ENCODE results near the gene TRIM66.

TRIM66 gene

GRCh38 chr11:8642196-8642841 lies 40.1 kb downstream of the TRIM66 start:
- Histone ChIP-seq H3K27me3 (replicated peaks; ENCODE audit: control insufficient read depth, insufficient read depth, low read length, poor library complexity, severe bottlenecking) (no peaks in the 10 kb centered on the region), H3K9me3 (ENCODE audit: control insufficient read depth, low read length) (no peaks in the 10 kb centered on the region), H3K4me3 (ENCODE audit: insufficient read depth, low read depth, low read length, poor library complexity, severe bottlenecking) (no peak overlapping the region), H3K27ac (ENCODE audit: insufficient read depth, low read length, poor library complexity, severe bottlenecking) (no peak overlapping the region), H3K36me3 (ENCODE audit: control insufficient read depth, insufficient read depth, low read length) (peaks cover 50% of the 10 kb centered on the region), H3K4me1 (ENCODE audit: control insufficient read depth, insufficient read depth, low read length, poor library complexity, severe bottlenecking) (no peaks in the 10 kb centered on the region)
- no peak for DNase-seq

- no peaks in the 10 kb centered on the region for H3K27me3 ChIP-seq (replicated peaks; ENCODE audit: control insufficient read depth, insufficient read depth, low read length, poor library complexity, severe bottlenecking)
- no peak for DNase-seq
- peaks cover 54% of the 10 kb centered on the region for H3K36me3 ChIP-seq (ENCODE audit: control insufficient read depth, insufficient read depth, low read length)
- H3K9me3 ChIP-seq (ENCODE audit: control insufficient read depth, low read length): peaks cover 4% of the 10 kb centered on the region
- H3K27ac ChIP-seq (ENCODE audit: insufficient read depth, low read length, poor library complexity, severe bottlenecking): no peak overlapping the region
- no peak overlapping the region for H3K4me3 ChIP-seq (ENCODE audit: insufficient read depth, low read depth, low read length, poor library complexity, severe bottlenecking)
- no peaks in the 10 kb centered on the region for H3K4me1 ChIP-seq (ENCODE audit: control insufficient read depth, insufficient read depth, low read length, poor library complexity, severe bottlenecking)
Observed at GRCh38 chr11:8641332-8641731, 41.1 kb downstream of the TRIM66 start.

- Histone ChIP-seq H3K27me3 (replicated peaks; ENCODE audit: control insufficient read depth, insufficient read depth, low read length, poor library complexity, severe bottlenecking) (no peaks in the 10 kb centered on the region), H3K4me1 (ENCODE audit: control insufficient read depth, insufficient read depth, low read length, poor library complexity, severe bottlenecking) (no peaks in the 10 kb centered on the region), H3K4me3 (ENCODE audit: insufficient read depth, low read depth, low read length, poor library complexity, severe bottlenecking) (no peak overlapping the region), H3K36me3 (ENCODE audit: control insufficient read depth, insufficient read depth, low read length) (peaks cover 52% of the 10 kb centered on the region), H3K27ac (ENCODE audit: insufficient read depth, low read length, poor library complexity, severe bottlenecking) (no peak overlapping the region), H3K9me3 (ENCODE audit: control insufficient read depth, low read length) (peaks cover 4% of the 10 kb centered on the region)
- no peak for DNase-seq
Observed at GRCh38 chr11:8640267-8640906, 42.1 kb downstream of the TRIM66 start.

GRCh38 chr11:8639655-8640054 lies 42.8 kb downstream of the TRIM66 start:
- H3K4me3 ChIP-seq (ENCODE audit: insufficient read depth, low read depth, low read length, poor library complexity, severe bottlenecking): no peak overlapping the region
- H3K27me3 ChIP-seq (replicated peaks; ENCODE audit: control insufficient read depth, insufficient read depth, low read length, poor library complexity, severe bottlenecking): no peaks in the 10 kb centered on the region
- H3K36me3 ChIP-seq (ENCODE audit: control insufficient read depth, insufficient read depth, low read length): peaks cover 53% of the 10 kb centered on the region
- H3K27ac ChIP-seq (ENCODE audit: insufficient read depth, low read length, poor library complexity, severe bottlenecking): no peak overlapping the region
- no peaks in the 10 kb centered on the region for H3K4me1 ChIP-seq (ENCODE audit: control insufficient read depth, insufficient read depth, low read length, poor library complexity, severe bottlenecking)
- DNase-seq: no peak
- peaks cover 4% of the 10 kb centered on the region for H3K9me3 ChIP-seq (ENCODE audit: control insufficient read depth, low read length)

GRCh38 chr11:8638300-8638699 lies 44.2 kb downstream of the TRIM66 start:
- peaks cover 60% of the 10 kb centered on the region for H3K36me3 ChIP-seq (ENCODE audit: control insufficient read depth, insufficient read depth, low read length)
- DNase-seq: no peak
- peaks cover 4% of the 10 kb centered on the region for H3K9me3 ChIP-seq (ENCODE audit: control insufficient read depth, low read length)
- H3K27ac ChIP-seq (ENCODE audit: insufficient read depth, low read length, poor library complexity, severe bottlenecking): no peak overlapping the region
- no peak overlapping the region for H3K4me3 ChIP-seq (ENCODE audit: insufficient read depth, low read depth, low read length, poor library complexity, severe bottlenecking)
- no peaks in the 10 kb centered on the region for H3K4me1 ChIP-seq (ENCODE audit: control insufficient read depth, insufficient read depth, low read length, poor library complexity, severe bottlenecking)
- no peaks in the 10 kb centered on the region for H3K27me3 ChIP-seq (replicated peaks; ENCODE audit: control insufficient read depth, insufficient read depth, low read length, poor library complexity, severe bottlenecking)

GRCh38 chr11:8636127-8636526 lies 46.3 kb downstream of the TRIM66 start:
- H3K4me3 ChIP-seq (ENCODE audit: insufficient read depth, low read depth, low read length, poor library complexity, severe bottlenecking): no peak overlapping the region
- H3K4me1 ChIP-seq (ENCODE audit: control insufficient read depth, insufficient read depth, low read length, poor library complexity, severe bottlenecking): no peaks in the 10 kb centered on the region
- no peak for DNase-seq
- H3K27ac ChIP-seq (ENCODE audit: insufficient read depth, low read length, poor library complexity, severe bottlenecking): no peak overlapping the region
- H3K27me3 ChIP-seq (replicated peaks; ENCODE audit: control insufficient read depth, insufficient read depth, low read length, poor library complexity, severe bottlenecking): no peaks in the 10 kb centered on the region
- peaks cover 4% of the 10 kb centered on the region for H3K9me3 ChIP-seq (ENCODE audit: control insufficient read depth, low read length)
- H3K36me3 ChIP-seq (ENCODE audit: control insufficient read depth, insufficient read depth, low read length): peaks cover 53% of the 10 kb centered on the region

- no peak overlapping the region for H3K27ac ChIP-seq (ENCODE audit: insufficient read depth, low read length, poor library complexity, severe bottlenecking)
Observed at GRCh38 chr11:8634498-8634897, 48.0 kb downstream of the TRIM66 start.

GRCh38 chr11:8631395-8632118 lies 50.9 kb downstream of the TRIM66 start:
- no peaks in the 10 kb centered on the region for H3K4me1 ChIP-seq (ENCODE audit: control insufficient read depth, insufficient read depth, low read length, poor library complexity, severe bottlenecking)
- DNase-seq: no peak
- H3K27ac ChIP-seq (ENCODE audit: insufficient read depth, low read length, poor library complexity, severe bottlenecking): no peak overlapping the region
- H3K36me3 ChIP-seq (ENCODE audit: control insufficient read depth, insufficient read depth, low read length): peaks cover 23% of the 10 kb centered on the region
- peaks cover 1% of the 10 kb centered on the region for H3K9me3 ChIP-seq (ENCODE audit: control insufficient read depth, low read length)
- H3K27me3 ChIP-seq (replicated peaks; ENCODE audit: control insufficient read depth, insufficient read depth, low read length, poor library complexity, severe bottlenecking): no peaks in the 10 kb centered on the region
- no peak overlapping the region for H3K4me3 ChIP-seq (ENCODE audit: insufficient read depth, low read depth, low read length, poor library complexity, severe bottlenecking)

More at GRCh38 chr11:8634498-8634897, 48.0 kb downstream of the TRIM66 start:
- DNase-seq: no peak
- H3K36me3 ChIP-seq (ENCODE audit: control insufficient read depth, insufficient read depth, low read length): peaks cover 40% of the 10 kb centered on the region
- H3K4me3 ChIP-seq (ENCODE audit: insufficient read depth, low read depth, low read length, poor library complexity, severe bottlenecking): no peak overlapping the region
- H3K9me3 ChIP-seq (ENCODE audit: control insufficient read depth, low read length): peaks cover 4% of the 10 kb centered on the region
- no peaks in the 10 kb centered on the region for H3K27me3 ChIP-seq (replicated peaks; ENCODE audit: control insufficient read depth, insufficient read depth, low read length, poor library complexity, severe bottlenecking)
- H3K4me1 ChIP-seq (ENCODE audit: control insufficient read depth, insufficient read depth, low read length, poor library complexity, severe bottlenecking): no peaks in the 10 kb centered on the region

GRCh38 chr11:8624698-8625097 lies 57.8 kb downstream of the TRIM66 start:
- Histone ChIP-seq H3K27ac (ENCODE audit: insufficient read depth, low read length, poor library complexity, severe bottlenecking) (no peak overlapping the region), H3K4me1 (ENCODE audit: control insufficient read depth, insufficient read depth, low read length, poor library complexity, severe bottlenecking) (no peaks in the 10 kb centered on the region), H3K4me3 (ENCODE audit: insufficient read depth, low read depth, low read length, poor library complexity, severe bottlenecking) (no peak overlapping the region), H3K36me3 (ENCODE audit: control insufficient read depth, insufficient read depth, low read length) (peaks cover 37% of the 10 kb centered on the region), H3K9me3 (ENCODE audit: control insufficient read depth, low read length) (no peaks in the 10 kb centered on the region), H3K27me3 (replicated peaks; ENCODE audit: control insufficient read depth, insufficient read depth, low read length, poor library complexity, severe bottlenecking) (no peaks in the 10 kb centered on the region)
- DNase-seq: no peak

- H3K4me3 ChIP-seq (ENCODE audit: insufficient read depth, low read depth, low read length, poor library complexity, severe bottlenecking): no peak overlapping the region
- H3K4me1 ChIP-seq (ENCODE audit: control insufficient read depth, insufficient read depth, low read length, poor library complexity, severe bottlenecking): no peaks in the 10 kb centered on the region
- H3K27me3 ChIP-seq (replicated peaks; ENCODE audit: control insufficient read depth, insufficient read depth, low read length, poor library complexity, severe bottlenecking): no peaks in the 10 kb centered on the region
- H3K27ac ChIP-seq (ENCODE audit: insufficient read depth, low read length, poor library complexity, severe bottlenecking): no peak overlapping the region
- H3K36me3 ChIP-seq (ENCODE audit: control insufficient read depth, insufficient read depth, low read length): peaks cover 48% of the 10 kb centered on the region
- H3K9me3 ChIP-seq (ENCODE audit: control insufficient read depth, low read length): no peaks in the 10 kb centered on the region
- no peak for DNase-seq
Observed at GRCh38 chr11:8621147-8621546, 61.3 kb downstream of the TRIM66 start.

Measured in effector memory CD4-positive, alpha-beta T cell (primary cell).